Breast epithelium (tissue), 4 donors: ENCODE results near the gene ASCC1. TPM values are rescaled to one million over a fixed set of nuclear protein-coding genes. Genes with fewer than 3 reads are reported as not detected.
"Not testable (repeated sequence)": the region's sequence is repeated elsewhere in the genome, so short reads cannot be mapped to it uniquely, and the experiment has no call there.

ENCODE experiments used
- DNase-seq, 2 donors: peaks; one replicate each; pipeline ENCODE4 v3.0.0-alpha.2; 2019; ENCODE audit warnings: low spot score in 2 of 2
- H3K27ac ChIP-seq, 2 donors: fragments of 200-600 bp; sonication (generic) in 1 of 2; one replicate each; pipeline ENCODE4 v1.5.1; 2016 to 2019; ENCODE audit warnings: mild to moderate bottlenecking in 1 of 2
- H3K27me3 ChIP-seq, 2 donors: fragments of 200-600 bp; sonication (generic) in 1 of 2; one replicate each; pipeline versions ENCODE4 v1.5.1 to v1.6.0; 2017 to 2019; ENCODE audit warnings: control low read depth in 1 of 2, mild to moderate bottlenecking in 1 of 2
- H3K36me3 ChIP-seq: fragments of 200-600 bp; one replicate; pipeline ENCODE4 v1.5.1; 2019
- H3K4me1 ChIP-seq, 2 donors: fragments of 200-600 bp; sonication (generic); one replicate each; pipeline ENCODE4 v1.5.1; 2016 to 2019; ENCODE audit warnings: control low read depth in 1 of 2
- H3K4me3 ChIP-seq, 3 donors: fragments of 200-600 bp; sonication (generic); 1 replicate in 2 of 3; 2 replicates in 1 of 3; pipeline ENCODE4 v1.5.1; 2016 to 2019; ENCODE audit warnings: mild to moderate bottlenecking in 3 of 3, moderate library complexity in 2 of 3
- H3K9me3 ChIP-seq, 2 donors: fragments of 200-600 bp; sonication (generic) in 1 of 2; one replicate each; pipeline ENCODE4 v1.5.1; 2016 to 2019; ENCODE audit warnings: control low read depth in 1 of 2
- POLR2A ChIP-seq: fragments of 450-650 bp; IDR thresholded peaks from one replicate; pipeline ENCODE4 v1.6.1; 2016; ENCODE audit warnings: antibody characterized with exemption, mild to moderate bottlenecking, moderate library complexity
- POLR2AphosphoS5 ChIP-seq, 3 donors: sonication (generic); formaldehyde crosslinking; IDR thresholded peaks; one replicate each; pipeline ENCODE4 v1.6.1; 2017; ENCODE audit warnings: antibody characterized with exemption in 3 of 3
- intact Hi-C: fragments of 100-400 bp; cut with DNase I; formaldehyde crosslinking; loops from one replicate; pipeline ENCODE4 v1.15.1; 2023; ENCODE audit warnings: low total_unique reads
- total RNA-seq, 3 donors: library from RNA; depleted of rRNA; stranded (reverse); fragments of >200 nt; gene quantifications; one replicate each; pipeline ENCODE4 v1.1.0, GENCODE V29; 2016
- TF ChIP-seq, protein P1 (sequence below), 3 donors: fragments of 450-650 bp; IDR thresholded peaks; one replicate each; pipeline ENCODE4 v1.5.1; 2016 to 2017; ENCODE audit warnings: antibody characterized with exemption in 3 of 3, mild to moderate bottlenecking in 3 of 3, moderate library complexity in 3 of 3

ASCC1 gene
- total RNA-seq, 3 donors from 2014 or later = 28.5 to 42.9 (median 29.6) TPM

DNA sequence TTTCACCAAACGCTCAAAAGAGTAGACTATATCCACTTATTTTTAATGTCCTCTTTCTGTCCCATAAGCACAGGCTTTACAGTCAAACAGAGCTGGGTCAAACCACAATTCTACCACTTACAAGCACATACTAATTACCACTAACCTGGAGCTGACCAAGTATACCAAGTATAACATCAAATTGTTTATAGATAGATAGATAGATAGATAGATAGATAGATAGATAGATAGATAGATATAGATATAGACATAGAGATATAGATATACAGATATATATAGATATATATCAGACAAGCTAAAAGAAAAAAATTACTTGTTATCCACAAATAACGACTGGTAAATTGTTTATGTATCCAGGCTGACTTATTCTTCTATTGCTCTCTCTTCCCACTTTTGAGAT lies 75.2 kb downstream of the ASCC1 start:
- TF ChIP-seq, protein P1, sequence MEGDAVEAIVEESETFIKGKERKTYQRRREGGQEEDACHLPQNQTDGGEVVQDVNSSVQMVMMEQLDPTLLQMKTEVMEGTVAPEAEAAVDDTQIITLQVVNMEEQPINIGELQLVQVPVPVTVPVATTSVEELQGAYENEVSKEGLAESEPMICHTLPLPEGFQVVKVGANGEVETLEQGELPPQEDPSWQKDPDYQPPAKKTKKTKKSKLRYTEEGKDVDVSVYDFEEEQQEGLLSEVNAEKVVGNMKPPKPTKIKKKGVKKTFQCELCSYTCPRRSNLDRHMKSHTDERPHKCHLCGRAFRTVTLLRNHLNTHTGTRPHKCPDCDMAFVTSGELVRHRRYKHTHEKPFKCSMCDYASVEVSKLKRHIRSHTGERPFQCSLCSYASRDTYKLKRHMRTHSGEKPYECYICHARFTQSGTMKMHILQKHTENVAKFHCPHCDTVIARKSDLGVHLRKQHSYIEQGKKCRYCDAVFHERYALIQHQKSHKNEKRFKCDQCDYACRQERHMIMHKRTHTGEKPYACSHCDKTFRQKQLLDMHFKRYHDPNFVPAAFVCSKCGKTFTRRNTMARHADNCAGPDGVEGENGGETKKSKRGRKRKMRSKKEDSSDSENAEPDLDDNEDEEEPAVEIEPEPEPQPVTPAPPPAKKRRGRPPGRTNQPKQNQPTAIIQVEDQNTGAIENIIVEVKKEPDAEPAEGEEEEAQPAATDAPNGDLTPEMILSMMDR (IDR thresholded peaks at IDR 0.05) = no peak
- TF ChIP-seq POLR2AphosphoS5 (IDR thresholded peaks at IDR 0.05) (no peak), POLR2A (no peak)
- no peak for DNase-seq
- Histone ChIP-seq H3K4me3 (no peak overlapping the region), H3K36me3 (no peaks in the 10 kb centered on the region), H3K4me1 (no peaks in the 10 kb centered on the region), H3K27ac (no peak overlapping the region), H3K27me3 (no peaks in the 10 kb centered on the region), H3K9me3 (peaks cover 0 to 3% of the 10 kb centered on the region in 2 donors)
- intact Hi-C loops = no loop called here

GRCh38 chr10:72140174-72140573 lies 75.9 kb downstream of the ASCC1 start:
- Histone ChIP-seq H3K27me3 (no peaks in the 10 kb centered on the region), H3K27ac (no peak overlapping the region), H3K4me3 (no peak overlapping the region), H3K4me1 (no peaks in the 10 kb centered on the region), H3K36me3 (no peaks in the 10 kb centered on the region), H3K9me3 (peaks cover 0 to 3% of the 10 kb centered on the region in 2 donors)
- intact Hi-C loops = no loop called here
- DNase-seq = no peak
- TF ChIP-seq POLR2AphosphoS5 (IDR thresholded peaks at IDR 0.05) (no peak), POLR2A (no peak)

DNA sequence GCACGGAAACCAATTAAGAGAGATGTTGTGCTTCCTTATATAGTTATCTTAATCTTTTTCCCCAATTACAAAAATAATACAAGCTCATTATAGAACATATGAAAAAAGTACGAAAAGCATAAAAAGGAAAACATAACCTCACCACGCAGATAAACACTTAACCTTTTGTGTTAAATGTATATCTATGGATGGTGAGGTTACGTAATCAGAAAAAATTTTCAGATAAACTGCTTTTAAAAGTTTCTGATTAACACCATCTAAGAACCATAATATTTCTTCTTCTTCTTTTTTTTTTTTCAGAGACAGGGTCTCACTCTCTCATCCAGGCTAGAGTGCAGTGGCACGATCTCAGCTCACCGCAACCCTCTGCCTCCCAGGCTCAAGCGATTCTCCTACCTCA lies 78.5 kb downstream of the ASCC1 start:
- intact Hi-C loops = no loop called here
- no peaks in the 10 kb centered on the region for H3K36me3 ChIP-seq
- H3K4me3 ChIP-seq = no peak overlapping the region

DNA sequence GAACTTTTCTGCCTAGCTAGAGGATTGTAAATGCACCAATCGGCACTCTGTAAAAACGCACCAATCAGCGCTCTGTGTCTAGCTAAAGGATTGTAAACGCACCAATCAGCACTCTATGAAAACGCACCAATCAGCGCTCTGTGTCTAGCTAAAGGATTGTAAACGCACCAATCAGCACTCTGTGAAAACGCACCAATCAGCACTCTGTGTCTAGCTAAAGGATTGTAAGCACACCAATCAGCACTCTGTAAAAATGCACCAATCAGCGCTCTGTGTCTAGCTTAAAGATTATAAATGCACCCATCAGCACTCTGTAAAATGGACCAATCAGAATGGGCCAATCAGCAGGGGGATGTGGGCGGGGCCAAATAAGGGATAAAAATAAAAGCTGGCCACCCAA lies 79.9 kb downstream of the ASCC1 start:
- H3K4me1 ChIP-seq, H3K27ac ChIP-seq, H3K9me3 ChIP-seq, intact Hi-C loops, H3K36me3 ChIP-seq, DNase-seq, H3K27me3 ChIP-seq, H3K4me3 ChIP-seq: not testable (repeated sequence)

More for the DNA sequence above, 78.5 kb downstream of the ASCC1 start:
- TF ChIP-seq POLR2A (no peak), POLR2AphosphoS5 (IDR thresholded peaks at IDR 0.05) (no peak)
- TF ChIP-seq, protein P1 (IDR thresholded peaks at IDR 0.05) = no peak
- no peaks in the 10 kb centered on the region for H3K4me1 ChIP-seq
- no peak overlapping the region for H3K27ac ChIP-seq
- no peak for DNase-seq
- H3K27me3 ChIP-seq = no peaks in the 10 kb centered on the region
- peaks cover 0 to 3% of the 10 kb centered on the region in 2 donors for H3K9me3 ChIP-seq

DNA sequence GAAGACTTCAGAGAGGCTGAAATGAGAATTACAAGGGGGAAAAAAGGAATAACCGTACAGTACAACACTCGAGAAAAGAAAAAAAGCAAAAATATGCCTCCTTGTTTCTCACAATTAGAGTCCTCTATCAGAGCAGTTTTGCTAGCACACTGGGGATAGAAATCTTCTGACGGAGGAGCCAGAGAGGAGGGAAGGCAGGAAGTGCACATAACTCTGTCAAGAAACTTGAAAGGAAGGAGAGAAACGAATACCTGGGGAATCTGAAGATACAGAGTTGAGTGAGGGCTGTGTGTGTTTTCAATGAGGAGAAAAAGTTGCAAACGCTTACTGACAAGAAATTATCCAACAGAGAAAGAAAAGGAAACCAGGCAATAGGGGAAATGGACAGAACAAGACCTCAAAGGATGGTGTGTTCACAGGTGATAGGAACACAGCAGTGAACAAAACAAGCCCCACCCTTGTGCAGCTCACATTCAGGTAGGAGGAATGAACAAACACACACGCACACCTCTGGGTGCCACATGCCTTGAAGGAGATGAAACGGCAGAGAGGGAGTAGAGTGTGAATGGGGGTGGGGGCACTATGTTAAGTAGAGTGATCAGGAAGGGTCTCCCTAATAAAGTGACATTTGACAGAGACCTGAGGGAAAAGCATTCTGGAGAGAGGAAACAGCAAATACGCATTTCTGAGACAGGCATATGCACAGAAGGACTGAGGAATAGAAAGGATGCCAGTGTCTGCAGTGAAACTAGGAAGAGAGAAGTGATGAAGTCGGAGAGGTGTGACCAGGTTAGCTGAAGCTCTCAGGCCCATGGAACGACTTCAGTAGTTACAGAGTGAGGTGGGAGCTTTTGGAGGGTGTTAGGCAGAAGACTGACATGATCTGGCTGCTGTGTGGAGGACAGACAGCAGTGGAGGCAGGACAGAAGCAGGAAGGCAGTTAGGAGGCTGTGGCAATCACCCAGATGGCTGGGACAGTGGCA lies 81.0 kb downstream of the ASCC1 start:
- H3K9me3 ChIP-seq = peaks cover 0 to 3% of the 10 kb centered on the region in 2 donors
- H3K4me3 ChIP-seq = no peak overlapping the region
- no peak for DNase-seq
- no peak overlapping the region for H3K27ac ChIP-seq
- H3K4me1 ChIP-seq = no peaks in the 10 kb centered on the region
- H3K36me3 ChIP-seq = no peaks in the 10 kb centered on the region
- TF ChIP-seq POLR2AphosphoS5 (IDR thresholded peaks at IDR 0.05) (no peak), POLR2A (no peak)
- TF ChIP-seq, protein P1 (IDR thresholded peaks at IDR 0.05) = no peak
- H3K27me3 ChIP-seq = no peaks in the 10 kb centered on the region
- intact Hi-C loops = no loop called here

- no peak for DNase-seq
- TF ChIP-seq POLR2A = no peak
- TF ChIP-seq POLR2AphosphoS5 (IDR thresholded peaks at IDR 0.05) = no peak
- TF ChIP-seq, protein P1 (IDR thresholded peaks at IDR 0.05) = no peak
- H3K9me3 ChIP-seq = peaks cover 0 to 3% of the 10 kb centered on the region in 2 donors
- intact Hi-C loops = no loop called here
- H3K4me1 ChIP-seq = no peaks in the 10 kb centered on the region
- no peaks in the 10 kb centered on the region for H3K27me3 ChIP-seq
- H3K4me3 ChIP-seq = no peak overlapping the region
- H3K36me3 ChIP-seq = no peaks in the 10 kb centered on the region
- H3K27ac ChIP-seq = no peak overlapping the region
These were observed 82.6 kb downstream of the ASCC1 start for GRCh38 chr10:72133517-72133916.
